GM21367 (cell line): ENCODE data around the gene ZNF74.
"Not testable (repeated sequence)": the region's sequence is repeated elsewhere in the genome, so short reads cannot be mapped to it uniquely, and the experiment has no call there.

Source experiments
- ATAC-seq: cut with Tn5 transposase; IDR thresholded peaks from one replicate; pipeline ENCODE4 v1.9.1; 2021; ENCODE audit not compliant: unreplicated experiment

The ZNF74 gene

GRCh38 chr22:20399866-20400605 is 6.1 kb downstream of the ZNF74 start:
- ATAC-seq = no peak

GRCh38 chr22:20400606-20401375 is 6.8 kb downstream of the ZNF74 start:
- no peak for ATAC-seq

GRCh38 chr22:20401376-20402014 is 7.5 kb downstream of the ZNF74 start:
- no peak for ATAC-seq

GRCh38 chr22:20402960-20403778 is 9.2 kb downstream of the ZNF74 start:
- ATAC-seq = no peak

GRCh38 chr22:20403779-20404140 is 9.8 kb downstream of the ZNF74 start:
- ATAC-seq = no peak

- ATAC-seq = no peak
Observed at GRCh38 chr22:20404881-20405280, 10.9 kb downstream of the ZNF74 start.

GRCh38 chr22:20405291-20405930 is 11.5 kb downstream of the ZNF74 start:
- ATAC-seq = no peak

GRCh38 chr22:20405931-20406685 is 12.2 kb downstream of the ZNF74 start:
- no peak for ATAC-seq

GRCh38 chr22:20406686-20407408 is 12.9 kb downstream of the ZNF74 start:
- no peak for ATAC-seq

GRCh38 chr22:20407829-20408228 is 13.9 kb downstream of the ZNF74 start:
- no peak for ATAC-seq

- no peak for ATAC-seq
Observed at GRCh38 chr22:20408891-20409290, 14.9 kb downstream of the ZNF74 start.

GRCh38 chr22:20409385-20409784 is 15.4 kb downstream of the ZNF74 start:
- not testable (repeated sequence) for ATAC-seq

- ATAC-seq = no peak
Observed at GRCh38 chr22:20412474-20413216, 18.7 kb downstream of the ZNF74 start.

GRCh38 chr22:20413217-20414058 is 19.5 kb downstream of the ZNF74 start:
- ATAC-seq = no peak

GRCh38 chr22:20414059-20414440 is 20.1 kb downstream of the ZNF74 start:
- ATAC-seq = no peak

GRCh38 chr22:20414450-20414849 is 20.5 kb downstream of the ZNF74 start:
- no peak for ATAC-seq

GRCh38 chr22:20415241-20415640 is 21.3 kb downstream of the ZNF74 start:
- ATAC-seq = not testable (repeated sequence)

- ATAC-seq = not testable (repeated sequence)
Observed at GRCh38 chr22:20415699-20416098, 21.7 kb downstream of the ZNF74 start.
